ENCODE data around the gene SFXN4.
"Not testable (repeated sequence)": the region's sequence is repeated elsewhere in the genome, so short reads cannot be mapped to it uniquely, and the experiment has no call there.

SFXN4 gene

GRCh38 chr10:119139464-119140067 is 25.9 kb downstream of the SFXN4 start:
- peak in 1 of 2 experiments; percentile 11 for DNase-seq

- no peak for DNase-seq
Observed at GRCh38 chr10:119138346-119139306, 26.9 kb downstream of the SFXN4 start.

- DNase-seq = not testable (repeated sequence)
Observed at GRCh38 chr10:119137878-119138277, 27.6 kb downstream of the SFXN4 start.

- DNase-seq = no peak
Observed at GRCh38 chr10:119136084-119136483, 29.4 kb downstream of the SFXN4 start.

GRCh38 chr10:119135513-119135881 is 30.0 kb downstream of the SFXN4 start:
- DNase-seq = no peak

- no peak for DNase-seq
Observed at GRCh38 chr10:119133949-119134348, 31.6 kb downstream of the SFXN4 start.

GRCh38 chr10:119132521-119133345 is 32.8 kb downstream of the SFXN4 start:
- no peak for DNase-seq

- DNase-seq = peak in 1 of 2 experiments; percentile 22
Observed at GRCh38 chr10:119131512-119132240, 33.8 kb downstream of the SFXN4 start.

GRCh38 chr10:119129721-119130120 is 35.8 kb downstream of the SFXN4 start:
- DNase-seq = no peak

- no peak for DNase-seq
Observed at GRCh38 chr10:119125942-119126341, 39.6 kb downstream of the SFXN4 start.

GRCh38 chr10:119120875-119121274 is 44.6 kb downstream of the SFXN4 start:
- no peak for DNase-seq

- DNase-seq = no peak
Observed at GRCh38 chr10:119120413-119120867, 45.1 kb downstream of the SFXN4 start.

- no peak for DNase-seq
Observed at GRCh38 chr10:119119400-119119799, 46.1 kb downstream of the SFXN4 start.

- no peak for DNase-seq
Observed at GRCh38 chr10:119118231-119118630, 47.3 kb downstream of the SFXN4 start.

- DNase-seq = no peak
Observed at GRCh38 chr10:119116326-119116951, 49.1 kb downstream of the SFXN4 start.

- no peak for DNase-seq
Observed at GRCh38 chr10:119115926-119116325, 49.6 kb downstream of the SFXN4 start.

GRCh38 chr10:119113751-119114732 is 51.5 kb downstream of the SFXN4 start:
- DNase-seq = no peak

GRCh38 chr10:119112056-119112455 is 53.5 kb downstream of the SFXN4 start:
- no peak for DNase-seq

- not testable (repeated sequence) for DNase-seq
Observed at GRCh38 chr10:119107771-119108170, 57.7 kb downstream of the SFXN4 start.

- DNase-seq = not testable (repeated sequence)
Observed at GRCh38 chr10:119107106-119107505, 58.4 kb downstream of the SFXN4 start.

- DNase-seq = not testable (repeated sequence)
Observed at GRCh38 chr10:119105899-119106298, 59.6 kb downstream of the SFXN4 start.

All from SW 1271 (cell line).